GM21423 (cell line): ENCODE results near the gene NUDT5.
"Not testable (repeated sequence)": the region's sequence is repeated elsewhere in the genome, so short reads cannot be mapped to it uniquely, and the experiment has no call there.

Experiments
- ATAC-seq: cut with Tn5 transposase; IDR thresholded peaks from one replicate; pipeline ENCODE4 v1.9.1; 2021; ENCODE audit warnings: mild to moderate bottlenecking, moderate library complexity; ENCODE audit not compliant: unreplicated experiment

NUDT5 gene

DNA sequence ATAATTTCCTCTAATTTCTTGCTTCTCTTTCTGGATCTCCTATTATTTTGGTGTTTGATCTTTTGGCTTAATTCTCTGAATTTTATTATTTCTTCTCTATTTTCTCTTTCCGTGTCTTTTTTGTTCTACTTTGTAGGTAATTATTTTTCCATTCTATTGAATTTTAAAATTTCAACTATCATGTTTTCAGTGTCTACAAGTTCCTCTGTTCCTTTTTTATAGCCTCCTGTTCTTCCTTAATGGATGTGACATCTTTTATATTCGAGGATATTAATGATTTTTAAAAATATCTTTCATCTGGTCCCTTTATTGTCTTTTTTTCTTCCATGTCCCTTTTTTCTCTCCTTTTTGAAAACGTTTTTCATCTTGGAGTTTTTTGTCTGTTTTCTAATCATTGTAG lies 11.4 kb upstream of the NUDT5 start:
- ATAC-seq = no peak

DNA sequence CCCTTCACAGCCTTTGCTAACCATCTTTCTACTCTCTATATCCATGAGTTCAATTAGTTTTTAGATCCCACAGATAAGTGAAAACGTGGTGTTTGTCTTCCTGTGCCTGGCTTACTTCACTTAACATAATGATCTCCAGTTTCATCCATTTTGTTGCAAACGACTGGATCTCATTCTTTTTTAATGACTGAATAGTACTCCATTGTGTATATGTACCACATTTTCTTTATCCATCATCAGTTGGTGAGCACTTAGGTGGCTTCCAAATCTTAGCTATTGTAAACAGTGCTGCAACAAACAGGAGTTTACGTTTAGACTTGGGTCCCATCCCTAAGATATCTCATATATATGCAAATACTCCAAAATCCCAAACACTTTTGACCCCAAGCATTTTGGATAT lies 9.4 kb upstream of the NUDT5 start:
- no peak for ATAC-seq

DNA sequence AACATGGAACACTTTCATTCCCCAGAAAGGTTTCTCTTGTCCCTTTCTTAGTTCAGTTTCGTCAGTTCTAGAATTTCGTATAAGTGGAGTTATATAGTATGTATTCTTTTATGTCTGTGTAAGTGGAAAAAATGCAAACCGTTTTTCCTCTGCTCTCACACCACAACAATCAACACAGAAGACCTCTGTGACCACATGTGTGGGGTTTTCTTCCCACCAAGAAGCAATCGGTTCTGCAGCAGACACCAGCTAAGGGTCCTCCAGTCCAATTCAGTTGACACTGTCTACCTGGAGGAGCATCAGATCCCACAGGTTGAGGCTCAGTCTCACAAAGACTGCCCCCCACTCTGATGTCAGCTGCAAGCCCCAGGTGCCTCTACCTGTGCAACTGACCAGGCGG lies 6.5 kb upstream of the NUDT5 start:
- ATAC-seq = no peak

DNA sequence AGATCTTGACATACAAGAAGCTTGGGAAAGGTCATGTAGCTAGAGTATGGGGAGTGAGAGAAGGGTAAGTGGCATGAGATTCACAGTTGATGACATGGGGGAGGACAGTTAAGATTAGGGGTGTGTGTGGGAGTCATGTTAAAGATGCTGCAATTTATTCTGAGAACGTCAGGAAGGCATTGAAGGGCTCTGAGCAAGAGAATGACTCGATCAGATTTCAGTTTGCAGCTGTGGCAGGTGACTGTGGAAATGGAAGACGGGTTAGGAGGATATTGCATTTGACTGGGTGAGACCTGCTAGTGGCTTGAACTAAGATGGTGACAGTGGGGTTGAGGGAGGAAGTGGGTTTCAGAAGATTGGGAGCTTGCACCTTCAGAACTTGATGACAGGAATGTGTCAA lies 5.9 kb upstream of the NUDT5 start:
- no peak for ATAC-seq

DNA sequence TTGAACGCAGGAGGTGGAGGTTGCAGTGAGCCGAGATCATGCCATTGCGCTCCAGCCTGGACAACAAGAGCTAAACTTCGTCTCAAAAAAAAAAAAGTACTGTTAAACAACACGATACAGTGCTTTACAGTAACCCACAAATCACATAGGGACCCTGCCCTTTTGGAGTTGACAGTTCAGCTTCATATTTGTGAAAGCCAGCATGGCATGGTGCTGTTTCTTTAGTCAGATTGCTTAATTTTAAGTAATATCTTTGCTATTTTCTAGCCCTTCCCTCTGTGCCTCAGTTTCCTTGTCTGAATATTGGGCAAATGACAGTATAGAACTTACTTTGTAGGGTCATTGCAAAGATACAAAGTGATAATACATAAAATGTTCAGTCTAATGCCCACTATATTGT lies 5.2 kb upstream of the NUDT5 start:
- no peak for ATAC-seq

DNA sequence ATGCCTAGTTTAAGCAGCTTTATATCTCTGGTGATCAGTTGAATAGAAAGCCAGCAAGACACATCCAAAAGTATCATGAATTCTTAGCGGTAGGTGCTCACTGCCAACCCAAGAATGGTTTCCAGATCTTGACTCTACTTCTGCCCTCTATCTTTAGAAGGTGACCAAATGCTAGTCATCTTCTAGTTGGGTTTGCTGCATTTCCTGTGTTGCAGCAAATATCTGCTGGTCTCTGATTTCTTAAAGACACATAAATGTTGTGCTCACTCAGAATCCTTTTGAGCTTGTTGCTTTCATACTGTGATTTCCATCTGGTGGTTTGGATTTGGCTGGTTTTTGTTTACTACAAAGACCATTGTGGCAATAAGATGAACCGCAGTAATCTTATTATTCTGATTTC lies 2.5 kb upstream of the NUDT5 start:
- no peak for ATAC-seq

DNA sequence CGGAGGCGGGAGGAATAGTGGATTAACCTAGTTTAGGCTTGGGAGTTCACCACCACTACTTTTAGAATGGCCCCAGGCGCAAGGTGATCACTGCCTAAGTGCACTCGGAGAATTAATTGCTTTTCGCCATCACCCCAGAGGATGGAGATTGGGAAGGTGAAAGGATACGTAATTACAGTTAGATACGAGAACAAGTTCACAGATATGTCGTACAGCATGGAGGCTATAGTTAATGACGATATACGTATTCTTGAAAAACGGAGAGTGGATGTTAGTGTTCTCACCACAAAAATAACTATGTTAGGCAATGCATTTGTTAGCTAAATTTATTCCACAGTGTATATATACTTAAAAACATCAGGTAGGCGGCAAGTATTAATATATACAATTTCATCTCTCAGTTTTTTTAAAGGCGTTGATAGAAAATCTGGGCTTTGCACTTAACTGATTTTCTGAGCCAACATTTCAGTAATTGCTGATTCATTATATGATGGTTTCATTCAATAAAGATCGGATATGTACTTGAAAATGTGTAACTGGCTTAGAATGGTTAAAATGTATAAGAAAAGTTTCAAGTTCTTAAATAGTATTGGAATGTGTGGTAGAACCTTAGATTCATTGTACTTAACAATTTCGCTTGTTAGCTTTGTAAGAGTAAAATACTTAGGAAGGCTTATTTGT lies 980 bp upstream of the NUDT5 start:
- no peak for ATAC-seq

DNA sequence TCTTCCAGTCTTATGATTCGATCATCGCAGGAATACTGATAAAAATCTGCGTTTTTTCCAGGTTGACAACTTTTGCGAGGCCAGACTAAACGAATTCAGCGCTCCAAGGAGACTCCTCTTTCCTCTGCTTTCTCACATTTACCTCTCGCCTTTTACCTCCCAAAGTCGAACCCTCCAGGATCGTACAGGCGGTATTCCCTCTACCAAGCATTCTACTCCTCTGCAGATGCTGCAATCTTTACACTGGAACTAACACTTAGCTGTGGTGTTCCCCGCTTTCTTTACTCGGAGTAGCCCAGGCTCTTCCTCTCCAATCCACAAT lies 449 bp downstream of the NUDT5 start:
- peak; percentile 8 for ATAC-seq

DNA sequence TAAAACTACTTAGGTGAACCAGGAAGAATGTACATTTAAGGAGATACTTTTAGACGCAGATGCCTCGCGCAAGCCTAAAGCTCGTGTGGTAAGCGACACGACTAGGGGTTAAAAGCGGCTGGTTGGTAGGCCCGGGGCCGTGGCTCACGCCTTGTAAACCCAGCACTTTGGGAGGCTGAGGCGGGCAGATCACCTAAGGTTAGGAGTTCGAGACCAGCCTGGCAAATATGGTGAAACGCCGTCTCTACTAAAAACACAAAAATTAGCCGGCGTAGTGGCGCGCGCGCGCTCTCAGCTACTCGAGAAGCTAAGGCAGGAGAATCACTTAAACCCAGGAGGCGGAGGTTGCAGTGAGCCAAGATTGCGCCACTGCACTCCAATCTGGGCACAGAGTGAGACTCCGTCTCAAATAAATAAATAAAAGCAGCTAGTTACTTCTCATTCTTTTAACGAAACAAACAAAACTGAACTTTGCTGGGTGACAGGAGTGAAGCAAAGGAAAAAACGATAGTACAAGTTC lies 879 bp downstream of the NUDT5 start:
- ATAC-seq = no peak

DNA sequence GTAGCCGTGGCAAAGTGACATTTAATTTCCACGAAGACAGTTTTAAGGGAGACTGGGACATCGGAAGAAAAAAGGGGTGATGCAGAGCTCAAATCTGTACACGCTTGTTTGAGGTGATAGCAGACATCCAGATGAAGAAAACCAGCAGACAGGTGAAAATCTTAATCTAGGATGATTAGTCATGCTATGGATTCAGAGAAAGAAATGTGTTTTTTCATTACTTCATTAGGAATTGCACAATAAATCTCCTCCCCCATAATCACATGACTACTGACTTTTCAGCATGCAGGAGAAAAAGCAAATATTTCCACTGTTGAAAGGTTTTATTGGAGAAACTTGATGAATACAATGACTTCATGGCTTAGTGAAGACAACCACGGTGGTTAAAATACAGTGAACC lies 2.5 kb downstream of the NUDT5 start:
- ATAC-seq = no peak

DNA sequence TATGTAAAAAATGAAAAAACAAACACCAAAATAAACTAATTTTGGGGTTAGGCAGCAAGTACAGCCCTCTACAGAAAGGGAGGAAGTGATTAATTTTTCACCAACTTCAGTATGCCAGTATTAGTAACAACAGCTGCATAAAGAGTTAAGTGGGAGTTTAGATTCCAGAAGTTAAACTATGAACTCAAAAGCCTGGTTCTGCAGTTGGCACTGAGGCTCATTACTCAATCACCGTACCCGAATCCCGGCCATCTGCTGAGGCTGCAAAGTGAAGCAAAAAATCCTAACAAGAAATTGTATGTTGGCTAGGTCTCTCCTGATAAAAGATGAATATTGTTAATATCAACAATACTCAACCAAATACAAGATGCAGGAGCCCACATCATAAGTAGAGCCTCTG lies 4.0 kb downstream of the NUDT5 start:
- no peak for ATAC-seq

DNA sequence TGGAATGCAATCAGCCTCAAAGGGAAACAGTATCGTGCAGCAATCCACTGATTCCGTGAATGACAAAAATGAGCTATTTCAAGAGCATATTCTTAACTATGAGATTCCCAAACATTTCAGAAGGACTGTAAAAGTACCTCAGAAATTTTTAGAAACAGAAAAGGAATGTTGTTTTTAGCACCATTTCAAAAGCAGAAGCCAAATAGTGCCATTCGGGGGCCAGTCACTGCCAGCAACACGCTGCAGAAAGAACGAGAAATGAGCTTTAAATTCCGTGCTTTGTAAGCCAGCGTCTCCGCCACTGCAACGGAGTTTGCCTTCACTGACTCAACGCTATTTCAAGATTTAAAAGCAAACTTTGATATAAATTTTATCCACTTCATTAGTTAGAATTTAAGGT lies 6.3 kb downstream of the NUDT5 start:
- no peak for ATAC-seq

DNA sequence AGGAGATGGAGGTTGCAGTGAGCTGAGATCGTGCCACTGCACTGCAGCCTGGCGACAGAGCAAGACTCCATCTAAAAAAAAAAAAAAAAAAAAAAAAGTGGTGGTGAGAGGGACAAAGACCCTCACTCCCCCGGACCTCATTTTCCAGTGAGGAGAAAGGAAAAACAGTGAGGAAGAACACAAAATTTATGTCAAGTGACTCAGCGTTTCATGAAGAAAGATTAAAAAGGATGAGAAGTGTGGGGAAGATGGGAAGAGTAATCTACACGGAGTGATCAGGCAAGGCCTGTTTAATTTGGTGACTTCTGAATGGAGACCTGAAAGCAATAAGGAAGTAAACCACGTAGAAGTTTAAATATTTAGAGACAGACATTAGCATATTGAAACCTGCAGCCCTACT lies 7.0 kb downstream of the NUDT5 start:
- no peak for ATAC-seq

DNA sequence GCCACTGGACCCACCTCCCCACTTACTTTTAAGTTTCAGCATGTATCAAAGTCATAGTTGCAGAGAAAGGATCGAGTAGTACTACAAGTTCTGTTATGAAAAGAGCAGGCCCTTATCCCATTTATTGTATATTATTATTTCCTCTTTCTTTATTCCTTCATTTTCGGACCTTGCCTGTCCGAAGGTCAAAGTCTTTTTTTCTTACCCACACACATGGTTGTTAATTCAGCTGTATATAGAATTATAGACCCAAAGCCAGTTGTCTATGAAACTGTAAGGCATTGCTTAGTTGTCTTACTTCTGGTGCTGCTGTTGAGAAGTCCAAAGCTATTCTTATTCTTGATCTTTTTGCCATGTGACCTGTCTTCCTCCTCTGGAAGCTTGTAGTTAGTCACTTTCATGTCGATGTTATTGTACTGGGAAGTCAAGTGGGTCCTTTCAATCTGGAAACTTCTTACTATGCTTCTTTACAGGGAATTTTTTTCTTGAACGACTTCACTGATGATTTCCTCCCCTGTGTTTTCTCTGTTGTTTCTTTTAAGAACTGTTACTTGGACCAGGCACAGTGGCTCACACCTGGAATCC lies 8.3 kb downstream of the NUDT5 start:
- ATAC-seq = no peak

DNA sequence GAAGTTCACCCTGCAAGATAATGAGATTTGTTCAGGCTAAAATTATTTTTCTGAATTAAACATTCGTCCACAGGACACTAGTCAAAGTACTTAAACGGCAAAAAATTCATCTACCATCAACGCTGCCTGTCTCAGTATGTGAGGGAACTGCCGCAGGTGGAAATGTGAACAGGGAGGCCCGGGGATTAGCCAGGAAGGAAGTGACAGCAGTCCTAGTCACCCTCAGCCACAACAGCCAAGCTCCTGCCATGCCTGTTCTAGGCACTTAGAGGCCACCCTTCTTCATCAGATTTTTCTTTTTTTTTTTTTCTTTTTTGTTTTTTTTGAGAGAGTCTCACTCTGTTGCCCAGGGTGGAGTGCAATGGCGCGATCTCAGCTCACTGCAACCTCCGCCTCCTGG lies 9.4 kb downstream of the NUDT5 start:
- no peak for ATAC-seq

DNA sequence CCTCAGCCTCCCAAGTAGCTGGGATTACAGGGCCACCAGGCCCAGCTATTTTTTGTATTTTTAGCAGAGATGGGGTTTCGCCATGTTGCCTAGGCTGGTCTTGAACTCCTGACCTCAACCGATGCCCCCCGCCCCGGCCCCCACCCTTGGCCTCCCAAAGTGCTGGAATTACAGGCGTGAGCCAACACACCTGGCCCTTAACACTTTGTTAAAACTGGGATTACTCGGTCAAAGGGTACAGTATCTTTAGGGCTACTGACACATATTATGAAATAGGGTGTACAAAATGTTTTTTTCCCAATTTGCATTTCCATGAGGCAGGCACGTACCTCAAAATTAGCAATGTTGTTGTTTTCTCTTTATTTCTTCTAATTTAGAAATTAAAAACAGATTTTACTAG lies 11.5 kb downstream of the NUDT5 start:
- ATAC-seq = no peak

DNA sequence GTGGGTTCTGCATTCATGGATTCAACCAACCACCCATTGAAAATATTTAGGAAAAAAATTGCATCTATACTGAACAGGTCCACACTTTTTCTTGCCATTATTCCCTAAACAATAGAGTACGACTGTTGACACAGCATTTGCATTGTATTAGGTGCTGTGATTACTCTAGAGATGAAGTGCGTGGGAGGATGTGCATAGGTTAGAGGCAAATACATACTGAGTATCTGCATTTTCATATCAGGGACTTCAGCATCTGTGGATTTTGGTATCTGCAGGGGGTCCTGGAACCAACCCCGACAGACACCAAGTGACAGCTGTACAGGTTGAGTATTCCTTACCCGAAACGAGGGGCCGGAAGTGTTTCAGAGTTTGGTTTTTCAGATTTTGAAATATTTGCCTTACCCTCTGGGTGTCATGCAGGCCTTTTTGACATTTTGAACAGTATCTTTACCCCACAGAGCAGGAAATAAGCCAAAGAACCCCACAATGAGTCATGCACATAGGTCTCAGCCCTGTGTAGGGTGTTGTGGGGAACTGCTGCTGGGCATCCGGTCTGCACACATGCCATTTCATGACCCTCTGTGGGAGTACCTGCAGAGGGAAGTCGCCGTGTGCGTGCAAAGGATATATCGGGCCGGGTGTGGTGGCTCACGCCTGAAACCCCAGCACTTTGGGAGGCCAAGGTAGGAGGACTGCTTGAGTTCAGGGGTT lies 14.5 kb downstream of the NUDT5 start:
- ATAC-seq = peak; percentile 76

DNA sequence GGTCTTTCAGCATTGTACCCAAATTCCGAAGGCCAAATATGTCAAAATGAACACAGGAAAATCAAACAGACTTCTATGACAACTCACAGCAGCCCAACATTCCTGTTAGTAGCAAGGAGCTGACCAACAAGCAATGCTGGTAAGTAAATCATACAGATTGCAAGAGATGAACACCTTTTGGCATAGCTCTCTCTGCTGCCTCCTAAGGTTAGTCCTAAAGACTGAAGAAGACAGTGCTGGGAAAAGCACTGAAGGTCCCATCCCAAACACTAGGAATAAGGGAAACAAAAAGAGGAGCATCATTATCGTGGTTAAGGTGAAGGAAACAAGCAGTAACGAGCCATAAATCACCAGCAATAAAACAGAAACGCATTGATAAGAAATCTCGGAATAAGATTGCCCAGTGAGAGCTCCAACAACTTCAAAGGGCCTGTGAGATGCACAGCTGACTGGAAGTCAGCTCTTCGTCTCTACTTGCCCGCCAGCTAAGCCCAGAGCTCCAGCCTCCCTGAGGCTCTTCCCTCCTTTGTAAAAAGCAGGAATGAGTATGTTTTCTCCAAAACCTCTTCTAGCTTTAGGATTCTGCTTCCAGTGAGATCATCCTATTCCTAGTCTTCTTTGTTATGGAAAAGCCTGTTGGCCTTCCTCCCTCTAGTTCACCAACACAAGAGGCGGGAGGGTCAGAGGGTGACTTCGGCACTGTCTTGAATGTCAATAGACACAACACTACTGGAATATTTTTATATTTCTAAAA lies 15.3 kb downstream of the NUDT5 start:
- ATAC-seq = no peak

DNA sequence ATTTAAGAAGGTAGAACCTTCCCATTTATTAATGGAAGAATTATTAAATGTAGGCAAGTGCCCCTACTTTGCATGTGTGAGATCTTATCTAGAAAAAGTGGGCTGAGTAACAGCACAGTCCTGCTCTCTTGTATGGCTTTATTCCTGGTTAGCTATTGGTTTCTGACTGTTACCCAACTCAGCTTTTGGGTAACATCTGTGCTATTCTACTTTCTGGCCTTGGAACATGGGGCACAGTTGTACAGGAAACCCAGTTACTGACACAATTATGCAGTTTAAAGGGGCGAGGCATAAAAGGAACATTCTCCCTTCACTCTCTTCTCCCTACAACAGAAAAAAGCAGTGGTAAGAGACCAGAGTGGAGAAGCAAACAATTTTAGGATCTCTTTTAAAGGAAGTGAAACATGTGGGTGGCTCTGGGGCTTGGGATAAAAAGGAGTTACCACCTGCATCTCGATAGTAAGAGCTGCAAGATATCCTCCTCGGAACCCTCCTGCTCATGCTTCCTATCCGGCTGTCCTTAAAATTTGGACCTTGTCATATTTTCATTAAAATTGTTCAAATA lies 16.0 kb downstream of the NUDT5 start:
- ATAC-seq = no peak

DNA sequence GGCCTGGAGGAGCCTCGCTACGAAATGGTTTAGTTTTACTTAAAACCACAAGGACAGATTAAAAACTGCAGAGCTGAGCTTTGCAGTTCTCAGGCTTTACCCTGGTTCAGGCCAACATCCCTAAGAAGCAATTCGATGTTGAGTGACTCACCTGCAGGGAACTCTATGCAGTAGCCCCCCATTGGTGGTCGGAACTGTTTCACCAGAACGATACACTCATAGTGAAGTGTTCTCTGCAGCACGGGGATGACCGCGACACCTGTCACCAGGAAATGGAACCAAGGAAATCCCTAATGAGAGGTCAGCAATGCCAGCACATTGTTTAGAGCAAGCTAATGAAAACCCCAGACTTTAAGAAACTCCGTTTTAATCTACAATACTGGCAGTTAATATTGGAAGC lies 18.0 kb downstream of the NUDT5 start:
- no peak for ATAC-seq

DNA sequence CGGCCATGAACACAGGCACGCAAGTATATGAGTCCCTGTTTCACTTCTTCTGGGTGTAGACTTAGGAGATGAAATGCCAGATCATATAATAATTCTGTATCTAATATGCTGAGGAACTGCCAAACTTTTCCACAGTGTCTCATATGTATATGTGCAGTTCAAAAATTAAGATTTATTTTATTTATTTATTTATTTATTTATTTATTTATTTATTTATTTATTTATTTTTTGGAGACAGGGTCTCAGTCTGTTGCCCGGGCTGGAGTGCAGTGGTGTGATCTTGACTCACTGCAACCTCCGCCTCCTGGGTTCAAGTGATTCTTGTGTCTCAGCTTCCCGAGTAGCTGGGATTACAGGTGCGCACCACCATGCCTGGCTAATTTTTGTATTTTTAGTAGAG lies 24.2 kb downstream of the NUDT5 start:
- not testable (repeated sequence) for ATAC-seq
